ENCODE data around the gene RIPK3.

- TF ChIP-seq, protein P1, sequence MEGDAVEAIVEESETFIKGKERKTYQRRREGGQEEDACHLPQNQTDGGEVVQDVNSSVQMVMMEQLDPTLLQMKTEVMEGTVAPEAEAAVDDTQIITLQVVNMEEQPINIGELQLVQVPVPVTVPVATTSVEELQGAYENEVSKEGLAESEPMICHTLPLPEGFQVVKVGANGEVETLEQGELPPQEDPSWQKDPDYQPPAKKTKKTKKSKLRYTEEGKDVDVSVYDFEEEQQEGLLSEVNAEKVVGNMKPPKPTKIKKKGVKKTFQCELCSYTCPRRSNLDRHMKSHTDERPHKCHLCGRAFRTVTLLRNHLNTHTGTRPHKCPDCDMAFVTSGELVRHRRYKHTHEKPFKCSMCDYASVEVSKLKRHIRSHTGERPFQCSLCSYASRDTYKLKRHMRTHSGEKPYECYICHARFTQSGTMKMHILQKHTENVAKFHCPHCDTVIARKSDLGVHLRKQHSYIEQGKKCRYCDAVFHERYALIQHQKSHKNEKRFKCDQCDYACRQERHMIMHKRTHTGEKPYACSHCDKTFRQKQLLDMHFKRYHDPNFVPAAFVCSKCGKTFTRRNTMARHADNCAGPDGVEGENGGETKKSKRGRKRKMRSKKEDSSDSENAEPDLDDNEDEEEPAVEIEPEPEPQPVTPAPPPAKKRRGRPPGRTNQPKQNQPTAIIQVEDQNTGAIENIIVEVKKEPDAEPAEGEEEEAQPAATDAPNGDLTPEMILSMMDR (IDR thresholded peaks at IDR 0.05; ENCODE audit: control extremely low read depth in 1 of 3, insufficient read depth in 1 of 3, low read depth in 1 of 3, low read length in 3 of 3) = no peak
- TF ChIP-seq, protein P2, sequence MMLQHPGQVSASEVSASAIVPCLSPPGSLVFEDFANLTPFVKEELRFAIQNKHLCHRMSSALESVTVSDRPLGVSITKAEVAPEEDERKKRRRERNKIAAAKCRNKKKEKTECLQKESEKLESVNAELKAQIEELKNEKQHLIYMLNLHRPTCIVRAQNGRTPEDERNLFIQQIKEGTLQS (IDR thresholded peaks at IDR 0.05; ENCODE audit: insufficient read depth, low read depth, low read length) = no peak
- no peak for TF ChIP-seq SP2 (IDR thresholded peaks at IDR 0.05; ENCODE audit: low read length)
- TF ChIP-seq EP300 (IDR thresholded peaks at IDR 0.05; ENCODE audit: borderline replicate concordance in 1 of 2, low read depth in 2 of 2, low read length in 2 of 2) = no peak
- TF ChIP-seq HDAC2 (IDR thresholded peaks at IDR 0.05; ENCODE audit: borderline replicate concordance in 1 of 2, low read depth in 2 of 2, low read length in 2 of 2) = no peak
- TF ChIP-seq EGR1 (IDR thresholded peaks at IDR 0.05; ENCODE audit: borderline replicate concordance, low read depth, low read length) = no peak
- TF ChIP-seq POLR2A (IDR thresholded peaks at IDR 0.05; ENCODE audit: control extremely low read depth in 1 of 2, low read depth in 2 of 2, low read length in 2 of 2) = no peak
- no peak for TF ChIP-seq JUN (IDR thresholded peaks at IDR 0.05; ENCODE audit: low read depth, low read length)
- TF ChIP-seq EZH2 (IDR thresholded peaks at IDR 0.05; ENCODE audit: low read depth, low read length, severe bottlenecking) = no peak
- TF ChIP-seq NANOG (IDR thresholded peaks at IDR 0.05; ENCODE audit: insufficient read depth, low read depth, low read length, poor library complexity, severe bottlenecking) = no peak
- TF ChIP-seq RNF2 (IDR thresholded peaks at IDR 0.05; ENCODE audit: borderline replicate concordance, low read depth, low read length, missing control alignments, poor library complexity, severe bottlenecking) = no peak
- TF ChIP-seq, protein P3, sequence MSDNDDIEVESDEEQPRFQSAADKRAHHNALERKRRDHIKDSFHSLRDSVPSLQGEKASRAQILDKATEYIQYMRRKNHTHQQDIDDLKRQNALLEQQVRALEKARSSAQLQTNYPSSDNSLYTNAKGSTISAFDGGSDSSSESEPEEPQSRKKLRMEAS (IDR thresholded peaks at IDR 0.05) = no peak
Measured at GRCh38 chr14:24388474-24389179, 48.8 kb upstream of the RIPK3 start.
